Natural killer cell treated with Interleukin-12 subunit alpha and Interleukin-12 subunit beta and Interleukin-15 and Interleukin-18, amount 100 ng/mL, for 72 hours (primary cell): ENCODE results near the gene SLC28A3. TPM values are rescaled to one million over a fixed set of nuclear protein-coding genes. Genes with fewer than 3 reads are reported as not detected.
"Not testable (repeated sequence)": the region's sequence is repeated elsewhere in the genome, so short reads cannot be mapped to it uniquely, and the experiment has no call there.

Experiments
- ATAC-seq, 2 donors: fragments of 150-1000 bp; cut with Tn5 transposase in 1 of 2; sonication (Bioruptor Pico), chemical (Tn5 transposase) in 1 of 2; 2 replicates each; pipeline ENCODE4 v1.10.0; 2021
- DNase-seq: peaks from one replicate; pipeline ENCODE4 v3.0.0; 2022; ENCODE audit warnings: low spot score
- H3K27ac Mint-ChIP-seq, 2 donors: 1 replicate in 1 of 2; 2 replicates in 1 of 2; pipeline ENCODE4 v1.8.0; 2022; ENCODE audit warnings: mixed read lengths in 2 of 2, mild to moderate bottlenecking in 1 of 2, moderate library complexity in 1 of 2
- H3K27me3 Mint-ChIP-seq, 2 donors: 1 replicate in 1 of 2; 2 replicates in 1 of 2; pipeline ENCODE4 v1.8.0; 2022; ENCODE audit warnings: mixed read lengths in 2 of 2
- H3K36me3 Mint-ChIP-seq: one replicate; pipeline ENCODE4 v1.8.0; 2022; ENCODE audit warnings: mixed read lengths
- H3K4me1 Mint-ChIP-seq, 2 donors: 1 replicate in 1 of 2; 2 replicates in 1 of 2; pipeline ENCODE4 v1.8.0; 2022; ENCODE audit warnings: low read depth in 2 of 2, mixed read lengths in 2 of 2, mild to moderate bottlenecking in 1 of 2
- H3K4me3 Mint-ChIP-seq: one replicate; pipeline ENCODE4 v1.8.0; 2022; ENCODE audit warnings: mixed read lengths
- H3K9me3 Mint-ChIP-seq: 2 replicates; pipeline ENCODE4 v1.8.0; 2022; ENCODE audit warnings: mixed read lengths
- total RNA-seq, 2 donors: library from RNA; stranded (reverse); gene quantifications; one replicate each; pipeline ENCODE4 v1.2.3, GENCODE V29; 2022

SLC28A3 gene
- total RNA-seq, 2 donors from 2014 or later, result 0.07 to 0.08 TPM

DNA sequence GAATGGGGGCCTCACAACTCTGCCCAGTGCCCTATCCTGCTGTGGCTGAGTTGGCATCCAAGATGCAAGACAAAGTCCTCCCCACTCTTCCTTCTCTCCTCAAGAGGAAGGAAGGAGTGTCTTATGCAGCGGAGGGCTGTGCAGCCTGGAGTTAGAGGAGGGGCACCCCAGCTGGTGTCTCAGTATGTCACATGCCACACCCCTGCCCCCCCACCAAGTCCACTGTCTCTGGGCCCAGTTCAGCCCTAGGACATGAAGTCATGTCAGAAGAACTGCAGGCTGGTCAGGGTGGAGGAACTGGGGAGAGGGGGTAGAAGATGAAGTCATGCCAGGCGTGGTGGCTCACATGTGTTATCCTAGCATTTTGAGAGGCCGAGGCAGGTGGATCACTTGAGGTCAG lies 28.0 kb upstream of the SLC28A3 start:
- no peak overlapping the region for H3K27ac Mint-ChIP-seq
- no peak overlapping the region for H3K4me3 Mint-ChIP-seq
- peaks cover 6% of the 10 kb centered on the region for H3K9me3 Mint-ChIP-seq

DNA sequence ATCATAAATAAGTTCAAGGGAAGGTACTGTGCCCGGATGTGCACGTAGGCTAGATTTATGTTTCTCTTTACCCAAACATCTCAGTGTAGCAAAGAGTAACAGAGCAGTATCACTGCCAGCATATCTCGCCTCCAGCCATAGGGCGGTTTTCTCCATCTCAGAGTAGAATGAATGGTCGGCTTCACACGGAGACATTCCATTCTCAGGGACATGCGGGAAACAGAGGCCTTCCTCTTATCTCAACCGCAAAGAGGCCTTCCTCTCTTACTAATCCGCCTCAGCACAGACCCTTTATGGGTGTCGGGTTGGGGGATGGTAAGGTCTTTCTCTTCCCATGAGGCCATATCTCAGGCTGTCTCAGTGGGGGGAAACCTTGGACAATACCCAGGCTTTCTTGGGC lies 27.2 kb upstream of the SLC28A3 start:
- H3K27me3 Mint-ChIP-seq, ATAC-seq, DNase-seq, H3K9me3 Mint-ChIP-seq: not testable (repeated sequence)
- H3K36me3 Mint-ChIP-seq, result peaks cover 11% of the 10 kb centered on the region
- peak overlapping the region; percentile 12 to 66 for H3K27ac Mint-ChIP-seq
- H3K4me3 Mint-ChIP-seq, result peak overlapping the region; percentile 18
- H3K4me1 Mint-ChIP-seq, result peaks cover 49 to 57% of the 10 kb centered on the region in 2 donors

More for the DNA sequence above, 28.0 kb upstream of the SLC28A3 start:
- Mint-ChIP-seq H3K4me1 (peaks cover 51 to 57% of the 10 kb centered on the region in 2 donors), H3K27me3 (no peaks in the 10 kb centered on the region), H3K36me3 (peaks cover 11% of the 10 kb centered on the region)
- ATAC-seq (no peak), DNase-seq (no peak)

DNA sequence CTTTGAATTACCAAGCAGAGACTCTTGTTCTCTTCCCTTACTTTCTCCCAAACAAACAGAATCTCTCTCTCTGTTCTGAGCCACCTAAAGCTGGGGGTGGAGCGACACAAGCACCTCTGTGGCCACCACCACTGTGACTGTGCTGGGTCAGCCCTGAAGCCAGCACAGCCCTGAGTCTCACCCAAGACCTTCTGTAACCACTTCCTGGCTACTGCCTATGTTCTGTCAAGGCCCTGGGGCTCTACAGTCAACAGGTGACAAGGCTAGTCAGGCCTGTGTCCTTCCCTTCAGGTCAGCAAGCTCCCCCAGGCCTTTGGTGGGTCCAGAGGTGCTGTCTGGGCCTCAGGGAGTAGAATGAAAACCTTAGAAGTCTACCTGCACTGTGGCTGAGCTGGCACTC lies 26.1 kb upstream of the SLC28A3 start:
- ATAC-seq (peak; percentile 83 to 88), DNase-seq (no peak)
- peaks cover 6% of the 10 kb centered on the region for H3K9me3 Mint-ChIP-seq
- H3K36me3 Mint-ChIP-seq, result peaks cover 11% of the 10 kb centered on the region
- H3K4me3 Mint-ChIP-seq, result peak overlapping the region; percentile 34
- no peaks in the 10 kb centered on the region for H3K27me3 Mint-ChIP-seq
- peak overlapping the region; percentile 12 to 66 for H3K27ac Mint-ChIP-seq
- H3K4me1 Mint-ChIP-seq, result peaks cover 41 to 47% of the 10 kb centered on the region in 2 donors

DNA sequence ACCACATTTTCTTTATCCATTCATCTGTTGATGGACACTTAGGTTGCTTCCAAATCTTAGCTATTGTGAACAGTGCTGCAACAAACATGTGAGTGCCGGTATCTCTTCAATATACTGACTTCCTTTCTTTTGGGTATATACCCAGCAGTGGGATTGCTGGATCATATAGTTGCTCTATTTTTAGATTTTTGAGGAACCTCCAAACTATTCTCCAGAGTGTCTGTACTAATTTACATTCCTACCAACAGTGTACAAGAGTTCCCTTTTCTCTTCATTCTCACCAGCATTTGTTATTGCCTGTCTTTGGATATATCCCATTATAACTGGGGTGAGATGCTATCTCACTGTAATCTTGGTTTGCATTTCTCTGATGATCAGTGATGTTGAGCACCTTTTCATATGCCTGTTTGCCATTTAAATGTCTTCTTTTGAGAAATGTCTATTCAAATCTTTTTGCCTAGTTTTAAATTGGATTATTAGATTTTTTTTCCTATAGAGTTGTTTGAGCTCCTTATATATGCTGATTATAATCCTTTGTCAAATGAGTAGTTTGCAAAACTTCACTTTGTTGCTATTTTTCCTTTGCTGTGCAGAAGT lies 24.4 kb upstream of the SLC28A3 start:
- not testable (repeated sequence) for H3K4me3 Mint-ChIP-seq, DNase-seq, H3K27me3 Mint-ChIP-seq, ATAC-seq, H3K9me3 Mint-ChIP-seq
- H3K27ac Mint-ChIP-seq, result peak overlapping the region; percentile 35 to 66
- peaks cover 11% of the 10 kb centered on the region for H3K36me3 Mint-ChIP-seq
- H3K4me1 Mint-ChIP-seq, result peaks cover 30 to 34% of the 10 kb centered on the region in 2 donors

DNA sequence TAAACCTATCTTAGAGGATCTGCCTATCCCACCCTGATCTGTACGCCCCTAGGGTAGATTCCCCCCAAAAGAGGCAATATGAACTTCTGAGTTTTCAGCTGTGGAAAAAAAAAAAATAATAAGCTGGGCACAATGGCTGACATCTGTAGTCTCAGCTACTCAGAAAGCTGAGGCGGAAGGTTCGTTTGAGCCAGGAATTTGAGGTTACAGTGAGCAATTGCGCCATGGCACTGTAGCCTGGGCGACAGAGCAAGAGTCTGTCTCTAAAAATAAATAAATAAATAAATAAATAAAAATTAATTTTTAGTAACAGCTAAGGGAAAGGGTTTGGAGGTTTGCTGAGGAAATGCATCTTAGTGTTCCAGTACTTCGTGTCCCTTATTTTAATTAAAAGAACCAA lies 21.1 kb upstream of the SLC28A3 start:
- Mint-ChIP-seq H3K4me3 (no peak overlapping the region), H3K9me3 (peaks cover 6% of the 10 kb centered on the region), H3K27ac (no peak overlapping the region), H3K4me1 (peaks cover 14 to 20% of the 10 kb centered on the region in 2 donors), H3K27me3 (no peaks in the 10 kb centered on the region), H3K36me3 (peaks cover 11% of the 10 kb centered on the region)
- no peak for ATAC-seq
- DNase-seq, result no peak

DNA sequence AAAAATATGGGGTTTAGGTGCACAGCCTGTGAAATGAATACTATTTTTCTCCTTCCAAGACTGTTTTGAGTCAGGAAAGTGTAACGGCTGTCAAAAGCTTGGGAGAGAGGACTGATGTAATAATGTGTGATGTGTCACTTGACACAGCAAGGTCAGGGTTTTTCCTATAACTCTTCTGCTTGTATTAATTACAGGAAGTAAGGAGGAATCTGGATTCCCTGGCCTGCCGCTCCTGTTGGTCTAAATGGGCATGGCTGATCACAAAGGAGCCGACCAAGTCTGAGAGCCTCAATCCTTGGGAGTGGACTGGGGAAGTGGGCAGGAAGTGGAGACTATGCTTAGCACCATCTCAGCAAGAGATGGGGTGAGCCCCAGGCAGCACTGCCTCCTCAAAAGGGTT lies 16.7 kb upstream of the SLC28A3 start:
- no peaks in the 10 kb centered on the region for H3K9me3 Mint-ChIP-seq
- peak overlapping the region in 1 of 2 donors; percentile 39 for H3K27ac Mint-ChIP-seq
- no peak overlapping the region for H3K4me3 Mint-ChIP-seq
- H3K36me3 Mint-ChIP-seq, result no peaks in the 10 kb centered on the region
- H3K4me1 Mint-ChIP-seq, result peaks cover 0 to 3% of the 10 kb centered on the region in 2 donors
- no peaks in the 10 kb centered on the region for H3K27me3 Mint-ChIP-seq
- no peak for ATAC-seq
- DNase-seq, result no peak

DNA sequence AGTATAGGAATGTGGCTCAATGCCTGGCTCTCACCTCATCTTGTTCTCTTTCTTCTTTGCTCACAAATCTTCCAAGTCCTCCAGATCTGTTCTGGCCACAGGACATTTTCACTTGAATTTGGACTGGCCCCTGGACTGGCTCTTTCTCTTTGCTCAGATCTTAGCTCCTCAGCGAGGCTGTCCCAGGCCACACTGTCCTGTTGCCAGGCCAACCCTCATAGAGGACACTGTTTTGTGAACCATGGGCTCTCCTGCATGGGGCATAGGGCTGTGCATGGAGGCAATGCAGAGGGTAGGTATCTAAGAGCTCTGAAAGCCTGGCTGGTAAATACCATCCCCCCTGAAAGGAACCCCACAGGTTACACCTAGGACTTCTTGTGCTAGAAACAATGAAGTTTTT lies 13.5 kb upstream of the SLC28A3 start:
- ATAC-seq (no peak), DNase-seq (no peak)
- Mint-ChIP-seq H3K4me3 (no peak overlapping the region), H3K4me1 (peaks cover 0 to 3% of the 10 kb centered on the region in 2 donors), H3K27me3 (no peaks in the 10 kb centered on the region), H3K27ac (no peak overlapping the region), H3K9me3 (no peaks in the 10 kb centered on the region), H3K36me3 (no peaks in the 10 kb centered on the region)

DNA sequence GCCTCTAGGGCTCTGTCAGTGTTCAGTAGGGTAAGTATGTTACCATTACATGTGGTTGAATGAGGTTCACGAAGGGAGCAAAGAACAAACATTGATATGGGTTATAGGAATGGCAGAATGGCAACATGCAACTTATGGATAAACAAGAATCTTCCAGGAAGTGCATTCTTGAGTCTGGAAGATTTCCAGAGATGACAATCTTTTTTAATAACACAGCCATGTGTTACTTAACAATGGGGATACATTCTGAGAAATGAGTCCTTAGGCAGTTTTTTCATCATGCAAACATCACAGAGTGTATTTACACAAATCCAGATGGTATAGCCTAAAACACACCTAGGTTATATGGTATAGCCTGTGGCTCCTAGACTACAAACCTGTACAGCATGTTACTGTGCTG lies 9.1 kb upstream of the SLC28A3 start:
- Mint-ChIP-seq H3K4me1 (no peaks in the 10 kb centered on the region), H3K4me3 (no peak overlapping the region), H3K27ac (no peak overlapping the region), H3K36me3 (no peaks in the 10 kb centered on the region), H3K9me3 (no peaks in the 10 kb centered on the region), H3K27me3 (no peaks in the 10 kb centered on the region)
- DNase-seq (no peak), ATAC-seq (no peak)

DNA sequence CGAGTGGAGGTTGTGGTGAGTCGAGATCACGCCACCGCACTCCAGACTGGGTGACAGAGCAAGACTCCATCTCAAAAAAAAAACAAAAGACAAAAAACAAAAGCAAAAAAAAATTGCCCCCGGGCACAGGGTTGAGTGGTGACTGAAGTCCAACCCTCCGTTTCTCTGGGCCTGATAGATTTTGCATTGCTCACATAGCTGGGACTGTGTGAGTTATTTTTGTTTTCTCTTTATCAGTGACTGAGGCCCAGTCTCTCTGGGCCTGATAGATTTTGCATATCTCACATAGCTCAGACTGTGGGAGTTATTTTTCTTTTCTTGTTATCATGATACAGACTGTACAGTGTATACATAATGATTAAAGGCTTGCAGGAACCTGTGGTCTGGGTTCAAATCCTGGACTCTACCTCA lies 2.6 kb upstream of the SLC28A3 start:
- no peaks in the 10 kb centered on the region for H3K9me3 Mint-ChIP-seq
- no peak overlapping the region for H3K27ac Mint-ChIP-seq
- H3K4me3 Mint-ChIP-seq, result no peak overlapping the region
- DNase-seq (no peak), ATAC-seq (no peak)
- H3K4me1 Mint-ChIP-seq, result no peaks in the 10 kb centered on the region
- no peaks in the 10 kb centered on the region for H3K27me3 Mint-ChIP-seq
- no peaks in the 10 kb centered on the region for H3K36me3 Mint-ChIP-seq

DNA sequence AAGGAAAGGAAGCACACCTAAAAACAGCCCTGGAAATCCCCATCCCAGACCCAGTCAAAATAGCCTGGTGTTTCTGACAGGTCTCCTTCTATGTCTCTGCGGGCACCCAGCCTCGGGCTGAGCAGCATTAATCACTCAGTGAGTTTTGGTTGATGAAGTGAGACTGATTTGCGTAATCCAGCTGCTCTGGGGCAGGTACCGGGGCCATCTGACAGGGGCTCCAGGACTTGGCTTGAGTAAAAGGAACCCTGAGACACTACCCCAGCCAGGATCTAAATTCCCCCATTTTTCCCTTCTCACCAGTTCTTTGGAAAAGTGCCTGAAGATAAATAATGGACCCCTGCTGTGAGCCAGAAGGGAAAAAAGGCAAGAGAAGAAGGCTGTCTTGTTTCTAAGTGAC lies 596 bp downstream of the SLC28A3 start:
- Mint-ChIP-seq H3K27ac (no peak overlapping the region), H3K27me3 (peaks cover 0 to 5% of the 10 kb centered on the region in 2 donors), H3K4me1 (no peaks in the 10 kb centered on the region), H3K9me3 (no peaks in the 10 kb centered on the region), H3K4me3 (no peak overlapping the region), H3K36me3 (no peaks in the 10 kb centered on the region)
- DNase-seq (no peak), ATAC-seq (no peak)

DNA sequence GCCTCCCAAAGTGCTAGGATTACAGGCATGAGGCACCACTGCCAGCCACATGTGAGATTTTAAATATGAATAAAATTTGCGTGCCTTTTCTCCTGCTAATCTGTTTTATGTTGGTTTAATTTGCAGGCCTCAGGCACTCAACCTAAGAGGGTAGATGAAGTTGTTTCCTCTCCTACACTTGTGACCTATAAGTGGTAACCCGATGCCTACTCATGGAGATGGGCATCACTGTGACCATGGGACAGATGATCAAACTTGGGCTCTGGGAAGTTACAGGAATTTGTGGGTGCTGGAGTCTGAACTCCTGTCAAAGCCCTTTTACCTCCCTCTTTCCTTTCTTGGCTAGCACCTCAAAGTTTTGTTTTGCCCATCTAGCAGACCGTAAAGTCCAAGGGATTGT lies 1.1 kb downstream of the SLC28A3 start:
- no peaks in the 10 kb centered on the region for H3K9me3 Mint-ChIP-seq
- DNase-seq, result no peak
- H3K27ac Mint-ChIP-seq, result no peak overlapping the region
- ATAC-seq, result no peak
- H3K27me3 Mint-ChIP-seq, result peaks cover 0 to 5% of the 10 kb centered on the region in 2 donors
- H3K4me1 Mint-ChIP-seq, result no peaks in the 10 kb centered on the region
- H3K4me3 Mint-ChIP-seq, result no peak overlapping the region
- H3K36me3 Mint-ChIP-seq, result no peaks in the 10 kb centered on the region

DNA sequence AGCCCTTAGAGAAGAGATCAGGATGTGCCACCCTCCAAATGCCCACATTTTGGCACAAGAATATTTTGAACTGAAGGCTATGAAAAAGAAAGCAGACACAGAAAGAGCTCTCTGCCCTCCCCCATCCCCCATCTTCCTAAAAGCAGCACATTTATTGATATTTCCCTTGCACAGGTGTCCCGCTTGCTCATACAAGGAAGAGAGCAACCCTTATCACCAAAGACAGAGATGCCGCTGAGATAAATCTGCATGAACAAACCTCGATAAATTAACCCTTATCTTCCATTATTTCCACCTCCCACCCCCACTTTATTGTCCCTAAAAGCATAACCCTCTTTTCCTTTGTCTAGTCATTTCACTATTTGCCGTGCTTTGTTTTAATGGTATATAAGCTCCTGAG lies 1.8 kb downstream of the SLC28A3 start:
- no peak overlapping the region for H3K4me3 Mint-ChIP-seq
- no peaks in the 10 kb centered on the region for H3K9me3 Mint-ChIP-seq
- H3K27me3 Mint-ChIP-seq, result peaks cover 0 to 5% of the 10 kb centered on the region in 2 donors
- H3K36me3 Mint-ChIP-seq, result no peaks in the 10 kb centered on the region
- ATAC-seq (no peak), DNase-seq (no peak)
- H3K4me1 Mint-ChIP-seq, result no peaks in the 10 kb centered on the region
- H3K27ac Mint-ChIP-seq, result no peak overlapping the region

DNA sequence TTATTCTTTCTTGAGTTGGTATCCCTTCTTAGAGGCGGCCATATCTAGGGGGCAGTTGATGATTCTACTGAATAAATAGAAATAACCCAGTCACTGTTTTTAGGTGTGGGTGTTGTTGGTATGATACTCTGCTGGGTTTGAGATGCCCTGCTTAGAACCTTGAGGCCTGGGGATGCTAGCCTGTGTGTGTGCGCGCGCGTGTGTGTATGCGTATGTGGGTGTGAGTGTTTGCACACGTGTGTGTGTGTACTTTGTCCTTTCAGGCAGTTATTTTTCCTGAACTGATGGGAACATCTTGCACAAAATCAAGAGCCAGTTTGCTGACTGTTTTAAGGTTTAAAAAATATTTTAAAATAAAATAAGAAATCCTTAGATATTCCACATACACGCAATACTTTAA lies 3.3 kb downstream of the SLC28A3 start:
- Mint-ChIP-seq H3K27me3 (peaks cover 0 to 5% of the 10 kb centered on the region in 2 donors), H3K4me3 (no peak overlapping the region), H3K4me1 (no peaks in the 10 kb centered on the region), H3K9me3 (no peaks in the 10 kb centered on the region), H3K27ac (no peak overlapping the region), H3K36me3 (no peaks in the 10 kb centered on the region)
- DNase-seq, result no peak
- ATAC-seq, result no peak

DNA sequence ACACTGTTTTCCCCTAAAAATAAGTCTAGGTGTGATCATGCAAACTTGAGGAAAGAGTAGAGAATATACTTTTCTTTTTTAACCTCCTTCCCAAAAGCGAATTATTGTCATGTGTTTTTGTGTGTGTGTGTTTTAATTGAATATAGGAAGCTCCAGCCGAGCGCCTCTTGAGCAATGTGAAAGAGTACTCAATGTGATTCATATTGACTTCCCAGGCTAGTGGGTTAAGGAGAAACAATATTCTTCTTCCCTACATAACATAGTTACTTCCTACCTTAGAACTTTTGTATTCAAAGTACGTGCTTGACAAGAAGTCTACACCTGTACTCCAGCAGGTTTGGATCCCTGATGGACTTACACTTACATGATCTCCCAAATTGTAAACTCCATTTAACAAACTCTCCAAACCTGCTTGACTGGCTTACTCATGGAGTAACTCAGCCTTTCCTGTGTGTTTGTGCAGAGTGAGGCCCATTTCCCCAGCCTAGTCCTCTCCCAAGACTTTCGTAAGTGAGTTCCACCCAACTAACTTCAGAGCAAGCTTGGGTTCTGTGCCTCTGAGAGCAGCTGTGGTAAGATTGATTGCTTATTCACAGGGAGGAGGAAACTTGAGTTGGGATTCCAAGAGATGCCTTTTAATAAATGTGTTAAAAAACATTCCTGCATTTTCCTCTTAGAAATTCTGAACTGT lies 9.3 kb downstream of the SLC28A3 start:
- Mint-ChIP-seq H3K4me1 (peaks cover 0 to 5% of the 10 kb centered on the region in 2 donors), H3K4me3 (no peak overlapping the region), H3K9me3 (no peaks in the 10 kb centered on the region), H3K36me3 (peaks cover 10% of the 10 kb centered on the region), H3K27me3 (peaks cover 2 to 7% of the 10 kb centered on the region in 2 donors), H3K27ac (no peak overlapping the region)
- ATAC-seq, result no peak
- DNase-seq, result no peak
